SK-N-DZ (cell line): ENCODE measurements around the gene RSPH6A.
"Not testable (repeated sequence)": the region's sequence is repeated elsewhere in the genome, so short reads cannot be mapped to it uniquely, and the experiment has no call there.

Source experiments
- DNase-seq: peaks from one replicate; pipeline ENCODE4 v3.0.0-alpha.2; 2015; ENCODE audit warnings: low spot score

Gene RSPH6A

GRCh38 chr19:45804140-45804958, 10.8 kb downstream of the RSPH6A start:
- no peak for DNase-seq

GRCh38 chr19:45801603-45802175, 13.4 kb downstream of the RSPH6A start:
- DNase-seq = no peak

- DNase-seq = no peak
These were observed 15.0 kb downstream of the RSPH6A start for GRCh38 chr19:45800070-45800553.

- DNase-seq = not testable (repeated sequence)
These were observed 15.6 kb downstream of the RSPH6A start for GRCh38 chr19:45799541-45799940.

- peak; percentile 54 for DNase-seq
These were observed 16.1 kb downstream of the RSPH6A start for GRCh38 chr19:45798995-45799517.

GRCh38 chr19:45794627-45795026, 20.5 kb downstream of the RSPH6A start:
- no peak for DNase-seq

- DNase-seq = no peak
These were observed 21.2 kb downstream of the RSPH6A start for GRCh38 chr19:45793876-45794275.

GRCh38 chr19:45793178-45793564, 21.9 kb downstream of the RSPH6A start:
- DNase-seq = no peak

GRCh38 chr19:45792470-45793177, 22.5 kb downstream of the RSPH6A start, which contains the start of gene DMWD:
Gene DMWD (minus strand): TSS chr19:45792845. CDS start chr19:45792756, 89 bp downstream.
- peak; percentile 98 for DNase-seq

- no peak for DNase-seq
These were observed 23.2 kb downstream of the RSPH6A start for GRCh38 chr19:45791744-45792469.

- DNase-seq = no peak
These were observed 24.2 kb downstream of the RSPH6A start for GRCh38 chr19:45790942-45791341.

GRCh38 chr19:45789035-45789786, 25.9 kb downstream of the RSPH6A start:
- DNase-seq = no peak

GRCh38 chr19:45786533-45786894, 28.6 kb downstream of the RSPH6A start:
- no peak for DNase-seq

- DNase-seq = no peak
These were observed 29.2 kb downstream of the RSPH6A start for GRCh38 chr19:45785781-45786532.

GRCh38 chr19:45785097-45785496, 30.0 kb downstream of the RSPH6A start:
- DNase-seq = no peak

GRCh38 chr19:45784096-45784495, 31.0 kb downstream of the RSPH6A start:
- DNase-seq = no peak

- DNase-seq = no peak
These were observed 32.0 kb downstream of the RSPH6A start for GRCh38 chr19:45782820-45783785.

GRCh38 chr19:45782162-45782691, 32.9 kb downstream of the RSPH6A start, which contains the start of gene DMPK:
Gene DMPK (minus strand): TSS chr19:45782490. CDS start chr19:45782352, 138 bp downstream.
- no peak for DNase-seq
